ENCODE data around the gene CCM2L. TPM values are rescaled to one million over a fixed set of nuclear protein-coding genes. Genes with fewer than 3 reads are reported as not detected.

Gene CCM2L
- polyA plus RNA-seq, 1 experiment = not detected

DNA sequence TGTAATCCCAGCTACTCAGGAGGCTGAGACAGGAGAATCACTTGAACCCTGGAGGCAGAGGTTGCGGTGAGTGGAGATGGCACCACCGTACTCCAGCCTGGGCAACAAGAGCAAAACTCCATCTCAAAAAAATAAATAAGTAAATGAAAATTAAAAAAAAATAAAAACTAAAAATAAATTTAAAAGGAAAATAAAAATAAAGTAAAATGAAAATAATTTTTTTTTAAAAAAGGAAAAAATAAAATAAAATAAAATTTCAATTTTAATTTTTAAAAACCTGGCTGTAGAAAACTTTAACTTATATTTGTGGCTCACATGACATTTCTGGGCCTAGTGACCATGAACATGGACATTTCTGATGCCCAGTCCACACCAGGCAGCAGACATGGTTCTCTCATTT, 57.9 kb downstream of the CCM2L start:
- Histone ChIP-seq H3K27me3 (ENCODE audit: control insufficient read depth, insufficient read depth, low read length) (no peaks in the 10 kb centered on the region; the same call in 1 of the 2 replicates), H3K36me3 (ENCODE audit: control insufficient read depth, insufficient read depth, low read length) (no peaks in the 10 kb centered on the region), H3K4me3 (ENCODE audit: low read depth, low read length) (no peak overlapping the region)
- DNase-seq (ENCODE audit: low read depth) = no peak
- TF ChIP-seq, protein P1, sequence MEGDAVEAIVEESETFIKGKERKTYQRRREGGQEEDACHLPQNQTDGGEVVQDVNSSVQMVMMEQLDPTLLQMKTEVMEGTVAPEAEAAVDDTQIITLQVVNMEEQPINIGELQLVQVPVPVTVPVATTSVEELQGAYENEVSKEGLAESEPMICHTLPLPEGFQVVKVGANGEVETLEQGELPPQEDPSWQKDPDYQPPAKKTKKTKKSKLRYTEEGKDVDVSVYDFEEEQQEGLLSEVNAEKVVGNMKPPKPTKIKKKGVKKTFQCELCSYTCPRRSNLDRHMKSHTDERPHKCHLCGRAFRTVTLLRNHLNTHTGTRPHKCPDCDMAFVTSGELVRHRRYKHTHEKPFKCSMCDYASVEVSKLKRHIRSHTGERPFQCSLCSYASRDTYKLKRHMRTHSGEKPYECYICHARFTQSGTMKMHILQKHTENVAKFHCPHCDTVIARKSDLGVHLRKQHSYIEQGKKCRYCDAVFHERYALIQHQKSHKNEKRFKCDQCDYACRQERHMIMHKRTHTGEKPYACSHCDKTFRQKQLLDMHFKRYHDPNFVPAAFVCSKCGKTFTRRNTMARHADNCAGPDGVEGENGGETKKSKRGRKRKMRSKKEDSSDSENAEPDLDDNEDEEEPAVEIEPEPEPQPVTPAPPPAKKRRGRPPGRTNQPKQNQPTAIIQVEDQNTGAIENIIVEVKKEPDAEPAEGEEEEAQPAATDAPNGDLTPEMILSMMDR (IDR thresholded peaks at IDR 0.05; ENCODE audit: insufficient read depth, low read depth, low read length) = no peak
- CTCF ChIA-PET = interaction anchor here (1.4 to 3.2 kb wide), 2 partner anchors 23 to 37 kb away, joined by 4 to 14 read pairs; no protein-coding TSS in a partner anchor
- POLR2A ChIA-PET = no interaction called here

DNA sequence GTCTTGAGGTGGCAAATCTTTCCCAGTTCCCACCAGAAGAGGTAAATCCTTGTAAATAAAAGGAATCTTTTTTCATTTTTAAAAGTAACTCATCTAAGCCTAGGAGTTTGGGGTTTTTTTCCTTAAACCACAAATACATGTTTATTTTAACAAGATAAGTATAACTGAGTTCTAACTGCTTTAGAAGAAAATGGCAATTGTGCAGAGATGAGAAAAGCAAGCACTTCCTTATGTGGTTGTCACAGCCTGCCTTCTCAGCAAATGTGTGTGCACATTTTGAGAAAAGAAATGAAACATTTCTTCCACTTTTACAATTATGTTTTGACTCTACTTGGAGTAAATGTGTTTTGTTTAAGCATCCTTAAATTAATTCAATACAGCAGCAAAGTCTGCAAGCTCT, 59.5 kb downstream of the CCM2L start:
- ChIA-PET CTCF (no interaction called here), POLR2A (no interaction called here)
- no peak for DNase-seq (ENCODE audit: low read depth)
- H3K4me3 ChIP-seq (ENCODE audit: low read depth, low read length) = no peak overlapping the region
- peaks cover 4% of the 10 kb centered on the region; the same call in 1 of the 2 replicates for H3K27me3 ChIP-seq (ENCODE audit: control insufficient read depth, insufficient read depth, low read length)
- TF ChIP-seq, protein P1 (IDR thresholded peaks at IDR 0.05; ENCODE audit: insufficient read depth, low read depth, low read length) = no peak
- H3K36me3 ChIP-seq (ENCODE audit: control insufficient read depth, insufficient read depth, low read length) = no peaks in the 10 kb centered on the region

DNA sequence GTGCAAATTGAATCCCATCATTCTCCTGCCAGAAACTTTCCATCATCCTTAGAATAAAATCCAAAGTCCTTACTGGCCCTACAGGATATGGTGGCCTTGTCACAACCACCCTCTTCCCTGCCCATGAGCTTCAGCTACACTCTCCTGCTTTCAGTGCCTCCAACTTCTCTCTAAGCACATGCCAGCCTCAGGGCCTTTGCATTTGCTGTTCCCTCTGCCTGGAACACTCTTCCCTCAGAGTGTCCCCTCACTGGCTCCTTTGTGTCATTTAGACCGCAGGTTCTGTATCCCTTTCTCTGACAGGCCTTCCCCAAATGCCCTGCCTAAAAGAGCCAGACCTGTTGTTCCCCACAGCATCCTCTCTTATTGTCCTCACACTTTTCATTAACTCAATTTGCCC, 60.0 kb downstream of the CCM2L start:
- TF ChIP-seq, protein P1 (IDR thresholded peaks at IDR 0.05; ENCODE audit: insufficient read depth, low read depth, low read length) = no peak
- Histone ChIP-seq H3K4me3 (ENCODE audit: low read depth, low read length) (no peak overlapping the region), H3K36me3 (ENCODE audit: control insufficient read depth, insufficient read depth, low read length) (no peaks in the 10 kb centered on the region), H3K27me3 (ENCODE audit: control insufficient read depth, insufficient read depth, low read length) (peaks cover 4% of the 10 kb centered on the region; the same call in 1 of the 2 replicates)
- CTCF ChIA-PET = no interaction called here
- POLR2A ChIA-PET = no interaction called here
- DNase-seq (ENCODE audit: low read depth) = no peak

DNA sequence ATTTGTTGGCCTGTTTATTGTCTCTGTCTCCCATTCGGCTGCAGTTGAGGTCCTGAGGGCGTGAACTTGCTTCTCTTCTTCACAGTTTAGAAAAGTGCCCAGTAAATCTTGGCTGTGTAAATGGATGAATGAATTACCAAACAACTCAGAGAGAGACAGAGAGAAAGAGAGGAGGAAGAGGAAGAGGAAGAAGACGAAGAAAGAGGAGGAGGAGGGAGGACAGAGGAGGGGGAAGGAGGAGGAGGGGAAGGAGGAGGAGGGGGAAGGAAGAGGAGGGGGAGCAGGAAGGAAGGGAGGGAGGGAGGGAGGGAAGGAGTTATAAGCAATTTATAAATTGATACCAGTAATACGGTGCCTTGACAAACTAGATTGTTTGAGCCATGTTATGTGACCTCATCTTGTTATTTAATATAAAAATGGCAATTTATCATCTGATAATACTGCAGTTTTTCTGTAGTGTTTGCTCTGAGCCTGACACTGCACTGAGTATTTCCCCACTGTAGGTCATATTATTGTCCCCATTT, 60.5 kb downstream of the CCM2L start:
- DNase-seq (ENCODE audit: low read depth) = no peak
- ChIA-PET CTCF (no interaction called here), POLR2A (no interaction called here)
- TF ChIP-seq, protein P1 (IDR thresholded peaks at IDR 0.05; ENCODE audit: insufficient read depth, low read depth, low read length) = no peak
- Histone ChIP-seq H3K36me3 (ENCODE audit: control insufficient read depth, insufficient read depth, low read length) (no peaks in the 10 kb centered on the region), H3K27me3 (ENCODE audit: control insufficient read depth, insufficient read depth, low read length) (peaks cover 5% of the 10 kb centered on the region; the same call in 1 of the 2 replicates), H3K4me3 (ENCODE audit: low read depth, low read length) (no peak overlapping the region)

DNA sequence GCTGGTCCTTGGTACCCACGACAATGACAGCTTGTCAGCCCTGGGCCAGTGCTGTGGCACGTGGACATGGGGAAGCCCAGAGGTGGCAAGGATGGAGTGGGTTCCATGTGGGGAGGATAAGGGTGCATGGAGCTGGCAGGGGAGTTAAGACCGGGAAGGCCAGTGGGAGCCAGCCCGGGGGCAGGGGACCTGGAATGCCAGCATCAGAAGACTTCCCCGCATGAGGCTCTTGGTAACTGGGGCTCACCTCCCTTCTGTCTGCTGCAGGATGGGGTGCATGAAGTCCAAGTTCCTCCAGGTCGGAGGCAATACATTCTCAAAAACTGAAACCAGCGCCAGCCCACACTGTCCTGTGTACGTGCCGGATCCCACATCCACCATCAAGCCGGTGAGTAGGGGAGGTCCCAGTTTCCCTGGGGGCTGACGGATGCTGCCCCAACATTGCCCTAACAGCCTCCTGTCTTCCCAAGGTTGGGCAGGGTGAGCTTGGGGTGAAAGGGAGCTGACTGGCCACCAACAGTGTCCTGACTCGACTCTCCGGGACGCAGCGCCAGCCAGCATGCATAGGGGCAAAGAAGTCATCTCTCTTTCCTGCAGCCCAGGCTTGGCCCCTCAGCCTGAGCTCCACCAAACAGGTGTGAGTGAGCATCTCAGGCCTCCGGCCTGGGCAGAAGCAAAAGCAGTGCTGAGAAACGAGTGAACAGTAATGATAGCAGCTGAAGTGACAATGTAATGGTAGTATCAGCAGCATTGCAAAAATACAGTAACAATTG, 61.3 kb downstream of the CCM2L start:
- TF ChIP-seq, protein P1 (IDR thresholded peaks at IDR 0.05; ENCODE audit: insufficient read depth, low read depth, low read length) = no peak
- CTCF ChIA-PET = interaction anchor here (1.1 kb wide), 1 partner anchor 40 kb away, joined by 4 read pairs; no protein-coding TSS in a partner anchor
- POLR2A ChIA-PET = no interaction called here
- H3K27me3 ChIP-seq (ENCODE audit: control insufficient read depth, insufficient read depth, low read length) = peaks cover 5% of the 10 kb centered on the region; the same call in 1 of the 2 replicates
- no peaks in the 10 kb centered on the region for H3K36me3 ChIP-seq (ENCODE audit: control insufficient read depth, insufficient read depth, low read length)
- H3K4me3 ChIP-seq (ENCODE audit: low read depth, low read length) = no peak overlapping the region
- DNase-seq (ENCODE audit: low read depth) = no peak
